GM18517 (cell line): Measurements from ENCODE around the gene DCAF5.

ENCODE experiments used
- ATAC-seq: cut with Tn5 transposase; IDR thresholded peaks from one replicate; pipeline ENCODE4 v1.9.1; 2021; ENCODE audit warnings: mild to moderate bottlenecking, moderate library complexity; ENCODE audit not compliant: unreplicated experiment

The DCAF5 gene

GRCh38 chr14:69012256-69012953, 140.5 kb downstream of the DCAF5 start:
- no peak for ATAC-seq

GRCh38 chr14:69010648-69011047, 142.3 kb downstream of the DCAF5 start:
- ATAC-seq: no peak

GRCh38 chr14:69008421-69008884, 144.5 kb downstream of the DCAF5 start:
- ATAC-seq: no peak

- ATAC-seq: no peak
These were observed 146.6 kb downstream of the DCAF5 start for GRCh38 chr14:69006346-69006745.

- no peak for ATAC-seq
These were observed 147.3 kb downstream of the DCAF5 start for GRCh38 chr14:69005432-69006148.

GRCh38 chr14:69004731-69005431, 148.0 kb downstream of the DCAF5 start:
- ATAC-seq: no peak

GRCh38 chr14:69003626-69004025, 149.3 kb downstream of the DCAF5 start:
- ATAC-seq: no peak

GRCh38 chr14:69002069-69002468, 150.8 kb downstream of the DCAF5 start:
- ATAC-seq: no peak

GRCh38 chr14:69001375-69001774, 151.5 kb downstream of the DCAF5 start:
- ATAC-seq: no peak
